Fibroblast of skin of right quadriceps (primary cell): ENCODE results near the gene EXOC3.
"Not testable (repeated sequence)": the region's sequence is repeated elsewhere in the genome, so short reads cannot be mapped to it uniquely, and the experiment has no call there.

ENCODE experiments used
- DNase-seq: peaks from one replicate; pipeline ENCODE4 v3.0.0-alpha.2; 2013

Gene EXOC3

GRCh38 chr5:458547-459353 is 15.8 kb downstream of the EXOC3 start:
- DNase-seq = peak; percentile 19

GRCh38 chr5:459562-460272 is 16.7 kb downstream of the EXOC3 start:
- DNase-seq = no peak

GRCh38 chr5:460273-460625 is 17.3 kb downstream of the EXOC3 start:
- DNase-seq = no peak

- DNase-seq = no peak
These were observed 19.1 kb downstream of the EXOC3 start for GRCh38 chr5:462051-462481.

GRCh38 chr5:463301-463700 is 20.3 kb downstream of the EXOC3 start:
- DNase-seq = no peak

- DNase-seq = no peak
These were observed 21.0 kb downstream of the EXOC3 start for GRCh38 chr5:463952-464351.

GRCh38 chr5:464446-464842 is 21.5 kb downstream of the EXOC3 start:
- no peak for DNase-seq

GRCh38 chr5:464843-465590 is 22.0 kb downstream of the EXOC3 start:
- DNase-seq = no peak

- no peak for DNase-seq
These were observed 22.8 kb downstream of the EXOC3 start for GRCh38 chr5:465591-466403.

- DNase-seq = no peak
These were observed 23.8 kb downstream of the EXOC3 start for GRCh38 chr5:466661-467310.

GRCh38 chr5:468401-468800 is 25.4 kb downstream of the EXOC3 start:
- no peak for DNase-seq

GRCh38 chr5:469752-470483 is 26.9 kb downstream of the EXOC3 start:
- no peak for DNase-seq

GRCh38 chr5:470961-471749 is 28.2 kb downstream of the EXOC3 start:
- DNase-seq = no peak

GRCh38 chr5:471750-472058 is 28.7 kb downstream of the EXOC3 start:
- DNase-seq = no peak

- no peak for DNase-seq
These were observed 29.2 kb downstream of the EXOC3 start for GRCh38 chr5:472076-472655.

- DNase-seq = peak; percentile 84
These were observed 29.9 kb downstream of the EXOC3 start for GRCh38 chr5:472656-473550.

GRCh38 chr5:473551-474192 is 30.7 kb downstream of the EXOC3 start:
- peak; percentile 29 for DNase-seq

GRCh38 chr5:474232-474839 is 31.4 kb downstream of the EXOC3 start:
- DNase-seq = not testable (repeated sequence)
